ENCODE results near the gene ZNF710. TPM values are rescaled to one million over a fixed set of nuclear protein-coding genes. Genes with fewer than 3 reads are reported as not detected.

Gene ZNF710
- total and polyA plus RNA-seq, 4 donors: 5.3 to 33.0 (median 17.5) TPM

DNA sequence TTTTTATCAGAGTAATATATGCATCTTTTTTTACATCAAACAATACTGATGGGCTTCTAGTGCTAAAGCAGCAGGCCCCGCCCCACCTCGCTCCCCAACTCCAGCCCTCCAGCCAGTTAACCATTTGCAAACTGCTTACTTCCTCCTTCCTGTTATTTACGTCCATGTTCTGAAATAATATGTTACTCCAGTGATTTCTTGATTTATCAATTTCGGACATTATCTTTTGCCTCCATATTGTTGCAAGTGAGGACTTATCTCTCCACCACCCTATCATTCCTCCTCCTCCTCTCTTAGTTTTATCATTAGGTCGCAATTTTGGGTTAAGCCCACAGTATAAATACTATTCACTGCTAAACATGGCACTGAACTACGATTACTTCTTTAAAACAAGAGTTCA, 39.5 kb downstream of the ZNF710 start:
- Histone ChIP-seq H3K36me3 (ENCODE audit: control insufficient read depth, insufficient read depth, low read length) (peaks cover 10% of the 10 kb centered on the region), H3K4me1 (ENCODE audit: control insufficient read depth, insufficient read depth, low read length) (peaks cover 60% of the 10 kb centered on the region), H3K9me3 (ENCODE audit: control insufficient read depth, insufficient read depth, low read length) (no peaks in the 10 kb centered on the region), H3K27ac (ENCODE audit: low read depth, low read length) (no peak overlapping the region), H3K27me3 (ENCODE audit: control insufficient read depth, insufficient read depth, low read length) (no peaks in the 10 kb centered on the region), H3K4me3 (ENCODE audit: low read depth, low read length) (no peak overlapping the region)
- DNase-seq (ENCODE audit: low read depth in 4 of 6, low spot score in 6 of 6): no peak
- 87% methylated on average over 3 of the region's 6 CpGs for WGBS (ENCODE audit: insufficient coverage)

DNA sequence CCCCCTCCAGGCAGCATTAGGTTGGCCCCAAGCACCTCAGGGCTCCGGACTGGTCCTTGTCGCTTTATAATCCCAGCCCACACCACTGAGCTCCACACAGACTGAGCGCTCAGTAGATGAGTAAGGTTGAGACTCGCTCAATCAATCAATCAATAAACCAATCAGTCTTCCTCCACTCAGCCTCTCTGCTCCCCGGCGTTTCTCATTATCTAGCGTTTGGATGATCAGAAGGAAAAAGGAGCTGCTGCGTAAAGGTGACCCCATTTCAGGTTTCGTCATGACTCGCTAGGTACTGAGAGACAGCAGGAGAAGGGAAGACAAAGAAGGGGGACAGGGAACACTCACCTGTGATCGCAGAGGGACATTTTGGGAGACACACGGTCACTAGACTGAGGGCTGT, 41.2 kb downstream of the ZNF710 start:
- H3K4me3 ChIP-seq (ENCODE audit: low read depth, low read length): no peak overlapping the region
- H3K4me1 ChIP-seq (ENCODE audit: control insufficient read depth, insufficient read depth, low read length): peaks cover 60% of the 10 kb centered on the region
- WGBS (ENCODE audit: insufficient coverage): 80% methylated on average over 6 of the region's 12 CpGs
- no peaks in the 10 kb centered on the region for H3K9me3 ChIP-seq (ENCODE audit: control insufficient read depth, insufficient read depth, low read length)
- H3K27me3 ChIP-seq (ENCODE audit: control insufficient read depth, insufficient read depth, low read length): no peaks in the 10 kb centered on the region
- H3K27ac ChIP-seq (ENCODE audit: low read depth, low read length): no peak overlapping the region
- peaks cover 15% of the 10 kb centered on the region for H3K36me3 ChIP-seq (ENCODE audit: control insufficient read depth, insufficient read depth, low read length)
- peak in 1 of 6 donors; percentile 70 for DNase-seq (ENCODE audit: low read depth in 4 of 6, low spot score in 6 of 6)

DNA sequence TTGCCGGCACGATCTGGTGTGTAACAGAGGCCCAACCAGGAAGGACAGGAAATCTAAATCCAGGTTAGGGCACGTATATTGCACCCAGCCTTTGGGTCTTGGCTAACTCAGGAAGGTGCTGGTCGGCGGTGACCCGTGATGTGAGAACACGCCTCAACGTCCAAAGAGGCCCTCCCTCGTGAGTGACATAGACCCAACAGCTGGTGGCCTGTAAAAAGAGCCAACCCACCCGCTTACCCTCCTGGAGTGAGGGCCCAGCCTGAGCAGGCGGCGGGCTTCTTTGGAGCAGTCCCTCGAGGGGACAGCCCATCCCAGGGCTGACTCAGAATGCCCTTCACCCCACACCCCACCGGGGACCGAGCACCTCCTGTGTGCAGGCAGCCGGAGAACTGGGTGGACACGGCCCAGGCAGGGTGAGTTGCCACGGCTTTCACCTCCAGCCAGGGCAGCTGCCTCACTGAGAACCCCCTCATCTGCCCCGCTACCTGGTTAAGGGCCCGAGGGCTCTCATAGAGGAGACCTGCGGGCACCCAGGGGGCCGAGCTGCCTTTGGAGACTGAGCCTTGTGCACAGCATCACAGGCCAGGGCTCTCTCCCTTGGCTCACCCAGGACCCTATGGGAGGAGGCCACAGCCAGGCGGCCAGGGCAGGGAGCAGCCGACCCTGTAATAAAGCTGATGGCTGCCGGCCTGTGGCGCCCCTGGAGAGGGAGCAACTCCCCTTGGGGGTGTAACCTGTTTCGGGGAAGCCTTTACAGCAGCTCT, 41.8 kb downstream of the ZNF710 start:
- 74% methylated on average over 21 of the region's 27 CpGs for WGBS (ENCODE audit: insufficient coverage)
- peaks cover 60% of the 10 kb centered on the region for H3K4me1 ChIP-seq (ENCODE audit: control insufficient read depth, insufficient read depth, low read length)
- H3K9me3 ChIP-seq (ENCODE audit: control insufficient read depth, insufficient read depth, low read length): no peaks in the 10 kb centered on the region
- H3K36me3 ChIP-seq (ENCODE audit: control insufficient read depth, insufficient read depth, low read length): peaks cover 15% of the 10 kb centered on the region
- peak overlapping the region; percentile 4 for H3K27ac ChIP-seq (ENCODE audit: low read depth, low read length)
- H3K27me3 ChIP-seq (ENCODE audit: control insufficient read depth, insufficient read depth, low read length): no peaks in the 10 kb centered on the region
- no peak overlapping the region for H3K4me3 ChIP-seq (ENCODE audit: low read depth, low read length)
- no peak for DNase-seq (ENCODE audit: low read depth in 4 of 6, low spot score in 6 of 6)

GRCh38 chr15:90043530-90044010, 42.4 kb downstream of the ZNF710 start:
- Histone ChIP-seq H3K36me3 (ENCODE audit: control insufficient read depth, insufficient read depth, low read length) (peaks cover 15% of the 10 kb centered on the region), H3K27ac (ENCODE audit: low read depth, low read length) (peak overlapping the region; percentile 4), H3K4me3 (ENCODE audit: low read depth, low read length) (no peak overlapping the region), H3K9me3 (ENCODE audit: control insufficient read depth, insufficient read depth, low read length) (no peaks in the 10 kb centered on the region), H3K27me3 (ENCODE audit: control insufficient read depth, insufficient read depth, low read length) (no peaks in the 10 kb centered on the region), H3K4me1 (ENCODE audit: control insufficient read depth, insufficient read depth, low read length) (peaks cover 65% of the 10 kb centered on the region)
- WGBS (ENCODE audit: insufficient coverage): 49% methylated on average over 5 of the region's 5 CpGs
- no peak for DNase-seq (ENCODE audit: low read depth in 4 of 6, low spot score in 6 of 6)

- Histone ChIP-seq H3K4me3 (ENCODE audit: low read depth, low read length) (no peak overlapping the region), H3K36me3 (ENCODE audit: control insufficient read depth, insufficient read depth, low read length) (peaks cover 15% of the 10 kb centered on the region), H3K27ac (ENCODE audit: low read depth, low read length) (no peak overlapping the region), H3K27me3 (ENCODE audit: control insufficient read depth, insufficient read depth, low read length) (no peaks in the 10 kb centered on the region), H3K9me3 (ENCODE audit: control insufficient read depth, insufficient read depth, low read length) (no peaks in the 10 kb centered on the region), H3K4me1 (ENCODE audit: control insufficient read depth, insufficient read depth, low read length) (peaks cover 68% of the 10 kb centered on the region)
- 83% methylated on average over 10 of the region's 14 CpGs for WGBS (ENCODE audit: insufficient coverage)
- DNase-seq (ENCODE audit: low read depth in 4 of 6, low spot score in 6 of 6): no peak
Observed at GRCh38 chr15:90044191-90044590, 43.1 kb downstream of the ZNF710 start.

DNA sequence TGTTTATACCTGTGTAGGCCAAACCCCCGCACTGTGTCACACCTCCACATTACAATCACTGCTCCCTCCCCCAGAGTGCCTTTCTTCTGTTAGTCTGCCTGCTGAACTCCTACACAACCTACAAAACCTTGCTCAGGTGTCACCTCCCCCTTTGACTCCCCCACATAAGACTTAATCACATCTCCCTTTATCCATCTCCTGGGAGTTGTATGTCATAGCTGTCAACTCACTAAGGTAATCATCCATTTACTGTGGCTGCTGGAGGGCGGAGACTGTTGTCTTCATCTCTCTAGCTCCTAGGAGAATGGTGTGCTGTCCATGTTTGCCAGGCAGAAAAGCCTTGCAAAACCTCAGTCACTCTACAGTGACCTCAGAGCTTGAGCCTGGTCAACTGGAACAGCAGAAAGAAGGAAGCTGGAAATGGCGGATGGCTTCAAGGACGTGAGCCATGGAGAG, 43.8 kb downstream of the ZNF710 start:
- H3K4me3 ChIP-seq (ENCODE audit: low read depth, low read length): no peak overlapping the region
- H3K27ac ChIP-seq (ENCODE audit: low read depth, low read length): no peak overlapping the region
- H3K4me1 ChIP-seq (ENCODE audit: control insufficient read depth, insufficient read depth, low read length): peaks cover 75% of the 10 kb centered on the region
- WGBS (ENCODE audit: insufficient coverage): 98% methylated on average over 4 of the region's 4 CpGs
- no peaks in the 10 kb centered on the region for H3K27me3 ChIP-seq (ENCODE audit: control insufficient read depth, insufficient read depth, low read length)
- no peak for DNase-seq (ENCODE audit: low read depth in 4 of 6, low spot score in 6 of 6)
- H3K9me3 ChIP-seq (ENCODE audit: control insufficient read depth, insufficient read depth, low read length): no peaks in the 10 kb centered on the region
- H3K36me3 ChIP-seq (ENCODE audit: control insufficient read depth, insufficient read depth, low read length): peaks cover 15% of the 10 kb centered on the region

DNA sequence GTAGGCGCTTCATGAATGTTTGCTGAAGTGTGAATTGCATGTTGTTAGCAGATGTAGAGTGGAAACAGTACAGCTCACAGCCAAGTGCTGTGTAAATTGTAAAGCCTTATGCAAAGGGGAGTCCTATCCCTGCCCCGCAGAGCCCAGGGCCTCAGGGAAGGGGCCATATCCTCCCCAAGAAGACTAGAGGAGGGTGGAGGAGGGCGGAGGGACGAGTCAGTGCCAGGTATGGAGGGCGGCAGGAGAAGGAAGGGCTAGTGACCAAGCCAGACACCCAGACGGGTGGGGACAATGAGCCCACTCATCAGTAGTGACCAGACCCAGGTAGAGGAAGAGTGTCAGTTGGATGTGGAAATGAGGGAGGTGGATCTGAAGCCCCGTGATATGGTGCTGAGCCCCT, 45.2 kb downstream of the ZNF710 start:
- peaks cover 74% of the 10 kb centered on the region for H3K4me1 ChIP-seq (ENCODE audit: control insufficient read depth, insufficient read depth, low read length)
- DNase-seq (ENCODE audit: low read depth in 4 of 6, low spot score in 6 of 6): no peak
- no peak overlapping the region for H3K27ac ChIP-seq (ENCODE audit: low read depth, low read length)
- no peak overlapping the region for H3K4me3 ChIP-seq (ENCODE audit: low read depth, low read length)
- whole genome bisulfite sequencing (ENCODE audit: insufficient coverage): 74% methylated on average over 6 of the region's 7 CpGs
- peaks cover 15% of the 10 kb centered on the region for H3K36me3 ChIP-seq (ENCODE audit: control insufficient read depth, insufficient read depth, low read length)
- H3K9me3 ChIP-seq (ENCODE audit: control insufficient read depth, insufficient read depth, low read length): no peaks in the 10 kb centered on the region
- H3K27me3 ChIP-seq (ENCODE audit: control insufficient read depth, insufficient read depth, low read length): no peaks in the 10 kb centered on the region

DNA sequence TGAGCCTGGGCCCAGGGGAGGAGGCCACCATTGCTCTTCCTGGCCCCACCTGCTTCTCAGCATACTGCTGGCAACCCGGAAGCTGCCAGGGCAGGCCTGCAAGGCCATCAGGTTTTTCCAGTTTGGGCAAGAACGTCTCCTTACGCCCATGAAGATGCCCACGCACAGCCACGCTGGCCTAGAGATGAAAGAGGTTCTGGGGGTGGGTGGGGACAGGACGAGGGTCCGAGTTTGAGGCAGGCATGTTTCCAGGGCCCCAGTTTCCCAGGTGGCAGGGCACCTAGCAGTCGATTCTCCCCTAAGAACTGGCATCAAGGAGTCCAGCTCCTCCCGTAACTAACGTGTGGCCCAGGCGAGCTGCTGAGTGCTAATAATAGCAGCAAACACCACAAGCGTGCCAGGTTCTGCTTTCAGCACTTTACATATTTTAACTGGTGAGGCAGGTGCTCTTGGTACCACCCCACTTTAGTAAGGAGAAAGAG, 45.8 kb downstream of the ZNF710 start:
- Histone ChIP-seq H3K4me3 (ENCODE audit: low read depth, low read length) (no peak overlapping the region), H3K36me3 (ENCODE audit: control insufficient read depth, insufficient read depth, low read length) (peaks cover 17% of the 10 kb centered on the region), H3K27ac (ENCODE audit: low read depth, low read length) (no peak overlapping the region), H3K27me3 (ENCODE audit: control insufficient read depth, insufficient read depth, low read length) (no peaks in the 10 kb centered on the region), H3K9me3 (ENCODE audit: control insufficient read depth, insufficient read depth, low read length) (no peaks in the 10 kb centered on the region), H3K4me1 (ENCODE audit: control insufficient read depth, insufficient read depth, low read length) (peaks cover 73% of the 10 kb centered on the region)
- WGBS (ENCODE audit: insufficient coverage): 83% methylated on average over 8 of the region's 12 CpGs
- no peak for DNase-seq (ENCODE audit: low read depth in 4 of 6, low spot score in 6 of 6)

- no peaks in the 10 kb centered on the region for H3K27me3 ChIP-seq (ENCODE audit: control insufficient read depth, insufficient read depth, low read length)
- peaks cover 66% of the 10 kb centered on the region for H3K4me1 ChIP-seq (ENCODE audit: control insufficient read depth, insufficient read depth, low read length)
- 33% methylated on average over 5 of the region's 9 CpGs for WGBS (ENCODE audit: insufficient coverage)
- H3K9me3 ChIP-seq (ENCODE audit: control insufficient read depth, insufficient read depth, low read length): no peaks in the 10 kb centered on the region
- peak in 2 of 6 donors; percentile 59 to 68 for DNase-seq (ENCODE audit: low read depth in 4 of 6, low spot score in 6 of 6)
- no peak overlapping the region for H3K4me3 ChIP-seq (ENCODE audit: low read depth, low read length)
- H3K36me3 ChIP-seq (ENCODE audit: control insufficient read depth, insufficient read depth, low read length): peaks cover 15% of the 10 kb centered on the region
- no peak overlapping the region for H3K27ac ChIP-seq (ENCODE audit: low read depth, low read length)
Observed at GRCh38 chr15:90047956-90048575, 46.9 kb downstream of the ZNF710 start.

Data from spinal cord (tissue), 10 donors.